Posterior cingulate gyrus (tissue), 11 donors: ENCODE measurements around the gene FIG4.
"Not testable (repeated sequence)": the region's sequence is repeated elsewhere in the genome, so short reads cannot be mapped to it uniquely, and the experiment has no call there.

Experiments
- DNase-seq, 10 donors: peaks; one replicate each; pipeline versions ENCODE4 v3.0.0 to v3.0.0-alpha.2; 2020 to 2021; ENCODE audit warnings: mixed read lengths in 3 of 10
- intact Hi-C: fragments of 100-400 bp; cut with DNase I; formaldehyde crosslinking; loops from one replicate; pipeline ENCODE4 v1.15.1; 2023

FIG4 gene

GRCh38 chr6:109834595-109835437, 143.7 kb downstream of the FIG4 start:
- intact Hi-C loops = no loop called here
- DNase-seq = no peak

GRCh38 chr6:109840034-109840433, 148.9 kb downstream of the FIG4 start:
- no peak for DNase-seq
- intact Hi-C loops = no loop called here

DNA sequence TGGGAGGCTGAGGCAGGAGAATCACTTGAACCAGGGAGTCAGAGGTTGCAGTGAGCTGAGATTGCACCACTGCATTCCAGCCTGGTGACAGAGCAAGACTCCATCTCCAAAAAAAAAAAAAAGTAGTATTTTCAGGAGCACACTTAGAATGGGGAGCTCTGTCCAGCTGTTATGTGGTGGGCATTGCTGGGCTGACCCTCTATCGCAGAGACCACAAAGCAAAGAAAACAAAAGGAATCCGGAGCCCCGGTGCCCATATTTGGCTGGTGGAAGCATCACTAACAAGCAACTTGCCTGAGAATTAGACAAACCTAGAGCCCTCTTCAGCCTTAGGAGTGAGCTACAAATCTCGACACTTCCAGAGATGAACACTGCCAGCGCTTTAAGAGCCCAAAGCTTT, 149.7 kb downstream of the FIG4 start:
- intact Hi-C loops = no loop called here
- no peak for DNase-seq

GRCh38 chr6:109841869-109842268, 150.8 kb downstream of the FIG4 start:
- intact Hi-C loops = no loop called here
- DNase-seq = no peak

DNA sequence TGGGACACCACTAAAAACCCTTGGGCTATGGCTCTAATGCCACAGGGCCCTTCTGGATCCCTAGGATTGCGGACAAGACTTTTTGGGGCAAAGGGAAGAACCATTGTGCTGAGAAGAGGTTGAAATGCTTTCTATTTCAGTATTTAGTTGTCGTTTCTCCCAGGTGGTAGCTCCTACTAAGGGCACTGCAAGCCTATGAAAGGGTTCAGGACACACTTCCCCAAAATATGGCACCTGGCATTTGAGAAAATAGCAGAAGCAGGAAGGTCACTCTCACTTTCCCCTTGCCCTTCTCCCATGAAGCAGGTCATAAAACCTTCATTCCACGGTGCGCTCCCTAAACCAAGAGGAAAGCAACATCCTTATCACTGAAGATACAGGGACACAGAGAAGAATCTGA, 161.6 kb downstream of the FIG4 start:
- no peak for DNase-seq
- intact Hi-C loops = no loop called here

- intact Hi-C loops = no loop called here
- DNase-seq = no peak
Measured at GRCh38 chr6:109853426-109853825, 162.3 kb downstream of the FIG4 start.

- intact Hi-C loops = no loop called here
- DNase-seq = no peak
Measured at GRCh38 chr6:109853951-109854350, 162.9 kb downstream of the FIG4 start.

- intact Hi-C loops = no loop called here
- DNase-seq = no peak
Measured at GRCh38 chr6:109854541-109855308, 163.6 kb downstream of the FIG4 start.

DNA sequence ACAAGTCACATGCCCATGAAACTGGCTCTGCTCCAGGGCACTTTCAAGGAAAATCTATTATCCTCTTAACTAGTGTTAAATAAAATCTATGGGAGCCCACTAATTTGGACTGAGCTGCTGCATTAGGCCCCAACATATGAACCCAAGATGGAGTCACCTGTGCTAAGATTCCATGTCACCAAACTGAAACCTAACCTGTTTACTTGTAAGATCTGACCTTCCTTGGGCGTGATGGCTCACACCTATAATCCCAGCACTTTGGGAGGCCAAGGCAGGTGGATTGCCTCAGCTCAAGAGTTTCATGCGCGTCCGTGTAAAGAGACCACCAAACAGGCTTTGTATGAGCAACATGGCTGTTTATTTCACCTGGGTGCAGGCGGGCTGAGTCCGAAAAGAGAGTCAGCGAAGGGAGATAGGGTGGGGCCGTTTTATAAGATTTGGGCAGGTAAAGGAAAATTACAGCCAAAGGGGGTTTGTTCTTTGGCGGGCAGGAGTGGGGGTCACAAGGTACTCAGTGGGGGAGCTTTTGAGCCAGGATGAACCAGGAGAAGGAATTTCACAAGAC, 164.5 kb downstream of the FIG4 start:
- DNase-seq, intact Hi-C loops: not testable (repeated sequence)

GRCh38 chr6:109861946-109862345, 170.8 kb downstream of the FIG4 start:
- no peak for DNase-seq
- intact Hi-C loops = no loop called here

DNA sequence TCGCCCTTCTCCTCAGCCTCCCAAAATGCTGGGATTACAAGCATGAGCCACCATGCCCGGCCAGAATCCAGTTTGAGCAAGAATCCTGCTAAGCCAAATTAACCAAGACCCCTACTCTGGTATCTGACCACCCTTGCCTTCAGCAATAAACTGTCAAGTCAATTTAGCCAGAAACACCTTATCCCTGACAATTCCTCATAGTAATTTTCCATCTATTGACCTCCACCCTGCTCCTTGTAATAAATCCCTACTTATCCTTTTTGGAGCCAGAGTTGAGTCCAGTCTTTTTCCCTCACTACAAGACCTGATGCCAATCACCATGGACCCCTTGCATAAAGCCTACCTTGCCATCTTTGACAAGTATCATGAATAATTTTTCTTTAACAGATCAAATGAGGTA, 173.0 kb downstream of the FIG4 start:
- intact Hi-C loops = no loop called here
- DNase-seq = no peak

DNA sequence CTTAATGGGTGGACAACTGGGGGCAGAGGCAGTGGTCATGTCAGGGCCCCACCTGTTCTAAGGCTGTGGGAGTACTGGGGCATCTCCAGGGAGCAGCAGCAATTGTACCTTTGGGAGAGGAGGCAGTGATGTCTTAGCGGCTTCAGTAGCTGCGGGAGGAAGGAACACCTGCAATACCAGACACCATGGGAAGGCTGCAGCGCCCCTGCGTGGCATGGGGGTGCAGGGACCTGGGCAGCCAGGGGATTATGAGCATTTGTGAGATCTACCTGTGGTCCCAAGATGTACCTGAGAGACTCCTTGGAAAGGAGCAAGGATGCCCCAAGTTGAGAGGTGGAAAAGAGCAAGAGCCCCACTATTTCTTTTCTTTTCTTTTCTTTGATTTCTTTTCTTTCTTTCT, 174.9 kb downstream of the FIG4 start:
- intact Hi-C loops = no loop called here
- DNase-seq = no peak

DNA sequence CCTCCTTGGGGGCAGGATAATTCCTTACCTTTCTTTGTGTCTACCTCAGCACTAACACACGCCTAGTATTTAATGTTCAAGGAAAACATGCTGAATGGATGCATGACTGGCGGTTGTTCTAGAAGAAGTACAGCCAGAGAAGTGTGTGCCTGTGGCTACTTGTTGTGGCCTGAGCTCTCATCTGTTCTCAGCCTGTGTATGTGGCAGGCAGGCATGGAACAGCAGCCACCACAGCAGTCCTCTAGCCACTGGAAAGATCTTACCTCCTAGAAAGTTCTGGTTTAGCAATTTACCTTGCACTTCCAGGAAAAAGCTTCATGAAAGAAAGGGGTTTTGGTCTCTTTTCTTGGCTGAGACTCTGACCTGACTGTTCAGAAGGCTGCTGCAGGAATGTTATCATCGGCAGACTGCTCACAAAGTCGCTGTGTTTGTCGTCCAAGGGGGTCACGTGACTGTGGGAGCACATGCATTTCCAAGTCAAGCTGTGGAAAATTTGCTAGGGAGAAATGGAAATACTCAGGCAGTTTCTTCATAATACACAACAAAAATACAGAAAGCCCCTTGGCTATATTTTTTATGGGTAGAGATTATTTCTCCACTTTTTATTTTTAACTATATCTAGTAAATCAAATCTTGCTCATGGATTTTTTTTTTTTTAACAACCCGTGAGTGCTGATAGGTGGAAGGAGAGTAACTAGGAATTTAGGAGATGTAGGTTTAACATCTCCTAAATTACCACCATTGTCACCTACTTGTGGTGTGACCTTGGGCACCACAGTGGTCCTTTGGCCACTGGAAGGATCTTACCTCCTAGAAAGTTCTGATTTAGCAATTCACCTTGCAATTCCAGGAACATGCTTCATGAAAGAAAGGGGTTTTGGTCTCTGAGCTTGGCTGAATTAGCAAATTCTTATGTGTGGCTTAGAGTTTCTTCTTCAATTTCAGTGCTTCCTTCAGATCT, 176.2 kb downstream of the FIG4 start:
- intact Hi-C loops = no loop called here
- DNase-seq = peak; percentile 55 to 97 (median 83)

GRCh38 chr6:109867970-109868358, 176.9 kb downstream of the FIG4 start:
- intact Hi-C loops = no loop called here
- DNase-seq = no peak

- intact Hi-C loops = not testable (repeated sequence)
- peak; percentile 64 to 97 (median 86) for DNase-seq
Measured at GRCh38 chr6:109869398-109870088, 178.4 kb downstream of the FIG4 start.

DNA sequence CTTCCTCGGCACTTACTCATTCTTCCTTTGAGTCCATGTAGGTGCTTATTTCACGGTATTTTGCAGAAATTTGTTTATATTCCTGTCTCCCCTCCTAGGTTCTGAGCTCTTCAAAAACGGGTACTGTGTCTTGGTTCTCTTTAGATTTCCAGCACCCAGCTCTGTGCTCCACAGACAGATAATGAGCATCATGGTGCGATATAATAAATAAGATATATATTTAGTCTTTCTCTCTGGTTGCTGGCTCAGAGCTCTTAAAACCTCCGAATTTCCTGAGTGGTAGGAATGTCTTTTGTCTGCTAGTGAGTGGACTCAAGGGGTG, 179.0 kb downstream of the FIG4 start:
- intact Hi-C loops = no loop called here
- DNase-seq = no peak

DNA sequence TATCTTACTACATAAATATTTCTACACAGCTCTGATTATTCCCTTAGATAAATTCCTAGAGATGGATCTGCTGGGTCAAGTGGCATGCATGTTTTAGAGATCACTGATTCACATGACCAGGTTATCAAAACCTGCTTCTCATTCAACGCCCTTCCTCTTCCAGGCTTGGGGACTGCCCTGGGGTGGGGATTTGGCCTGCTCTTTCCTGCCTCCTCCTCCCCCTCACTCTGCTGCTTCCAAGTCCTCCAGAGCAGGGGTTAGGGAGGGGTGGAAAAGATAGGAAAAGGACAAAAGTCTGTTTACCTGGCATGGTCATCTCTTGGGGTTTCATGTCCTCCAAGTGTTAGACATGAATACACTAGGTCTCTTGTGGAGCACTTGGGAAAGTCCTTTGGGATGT, 181.5 kb downstream of the FIG4 start:
- DNase-seq = no peak
- intact Hi-C loops = no loop called here

GRCh38 chr6:109872968-109873545, 182.0 kb downstream of the FIG4 start:
- intact Hi-C loops = no loop called here
- DNase-seq = no peak

GRCh38 chr6:109874086-109874485, 183.0 kb downstream of the FIG4 start:
- intact Hi-C loops = no loop called here
- no peak for DNase-seq

- DNase-seq = no peak
- intact Hi-C loops = no loop called here
Measured at GRCh38 chr6:109874621-109875020, 183.5 kb downstream of the FIG4 start.
